ENCODE results near the gene CTNNA1. TPM values are rescaled to one million over a fixed set of nuclear protein-coding genes. Genes with fewer than 3 reads are reported as not detected.

Gene CTNNA1
- total and polyA plus RNA-seq, 9 of the 15 experiments (the other 6 are each of a cell fraction or from before 2014, with no cell fraction given) = 29.6 to 117 (median 89.1) TPM

GRCh38 chr5:138974227-138975063 lies 221.2 kb downstream of the CTNNA1 start (continued):
- TF ChIP-seq ZNF280A (IDR thresholded peaks at IDR 0.05; ENCODE audit: low read depth, partially characterized antibody) (no peak), NR1H2 (CRISPR knock-in tag; IDR thresholded peaks at IDR 0.05) (no peak), ZNF445 (CRISPR knock-in tag; IDR thresholded peaks at IDR 0.05; ENCODE audit: low read depth) (no peak), CXXC5 (CRISPR knock-in tag; IDR thresholded peaks at IDR 0.05) (peak; percentile 42), ZNF561 (CRISPR knock-in tag; conservative IDR thresholded peaks at IDR 0.05) (no peak), MAX (CRISPR knock-in tag; IDR thresholded peaks at IDR 0.05) (no peak), TGIF2 (CRISPR knock-in tag; IDR thresholded peaks at IDR 0.05) (no peak), BMI1 (IDR thresholded peaks at IDR 0.05; ENCODE audit: low read length) (no peak), YY1 (IDR thresholded peaks at IDR 0.05; ENCODE audit: borderline replicate concordance in 1 of 3, control insufficient read depth in 1 of 3, extremely low read depth in 1 of 3, insufficient read depth in 3 of 3, insufficient read length in 1 of 3, insufficient replicate concordance in 2 of 3, low read depth in 1 of 3, low read length in 2 of 3) (no peak), KDM5B (IDR thresholded peaks at IDR 0.05; ENCODE audit: insufficient replicate concordance, low read depth, low read length) (no peak), XRCC4 (IDR thresholded peaks at IDR 0.05; ENCODE audit: extremely low read depth, insufficient read depth, insufficient read length) (no peak), ZBTB17 (CRISPR knock-in tag; IDR thresholded peaks at IDR 0.05) (peak; percentile 71), ESRRA (IDR thresholded peaks at IDR 0.05; ENCODE audit: borderline replicate concordance, low read depth) (no peak), NBN (IDR thresholded peaks at IDR 0.05; ENCODE audit: low read depth) (no peak), ZNF57 (CRISPR knock-in tag; IDR thresholded peaks at IDR 0.05) (no peak), LARP7 (IDR thresholded peaks at IDR 0.05) (no peak), HBP1 (CRISPR knock-in tag; IDR thresholded peaks at IDR 0.05) (no peak), CBX3 (IDR thresholded peaks at IDR 0.05; ENCODE audit: borderline replicate concordance in 1 of 2, low read length in 2 of 2) (peak in 1 of 2 experiments; percentile 56; a peak in 1 of 3 replicates), ZNF778 (CRISPR knock-in tag; IDR thresholded peaks at IDR 0.05) (no peak), SUPT5H (IDR thresholded peaks at IDR 0.05) (no peak), PHB (CRISPR knock-in tag; IDR thresholded peaks at IDR 0.05) (no peak), NCOA4 (IDR thresholded peaks at IDR 0.05; ENCODE audit: partially characterized antibody) (no peak), ZNF707 (CRISPR knock-in tag; conservative IDR thresholded peaks at IDR 0.05) (no peak), FUS (optimal IDR thresholded peaks at IDR 0.05; ENCODE audit: low read depth, low read length) (no peak), CAMTA2 (CRISPR knock-in tag; conservative IDR thresholded peaks at IDR 0.05) (no peak), SIRT6 (IDR thresholded peaks at IDR 0.05; ENCODE audit: low read depth, low read length) (no peak), KDM2B (CRISPR knock-in tag; IDR thresholded peaks at IDR 0.05) (no peak), TCF7L2 (IDR thresholded peaks at IDR 0.05; ENCODE audit: low read depth, low read length) (no peak)

Measured in K562 (cell line).